ENCODE data around the gene C15orf61.

Gene C15orf61

DNA sequence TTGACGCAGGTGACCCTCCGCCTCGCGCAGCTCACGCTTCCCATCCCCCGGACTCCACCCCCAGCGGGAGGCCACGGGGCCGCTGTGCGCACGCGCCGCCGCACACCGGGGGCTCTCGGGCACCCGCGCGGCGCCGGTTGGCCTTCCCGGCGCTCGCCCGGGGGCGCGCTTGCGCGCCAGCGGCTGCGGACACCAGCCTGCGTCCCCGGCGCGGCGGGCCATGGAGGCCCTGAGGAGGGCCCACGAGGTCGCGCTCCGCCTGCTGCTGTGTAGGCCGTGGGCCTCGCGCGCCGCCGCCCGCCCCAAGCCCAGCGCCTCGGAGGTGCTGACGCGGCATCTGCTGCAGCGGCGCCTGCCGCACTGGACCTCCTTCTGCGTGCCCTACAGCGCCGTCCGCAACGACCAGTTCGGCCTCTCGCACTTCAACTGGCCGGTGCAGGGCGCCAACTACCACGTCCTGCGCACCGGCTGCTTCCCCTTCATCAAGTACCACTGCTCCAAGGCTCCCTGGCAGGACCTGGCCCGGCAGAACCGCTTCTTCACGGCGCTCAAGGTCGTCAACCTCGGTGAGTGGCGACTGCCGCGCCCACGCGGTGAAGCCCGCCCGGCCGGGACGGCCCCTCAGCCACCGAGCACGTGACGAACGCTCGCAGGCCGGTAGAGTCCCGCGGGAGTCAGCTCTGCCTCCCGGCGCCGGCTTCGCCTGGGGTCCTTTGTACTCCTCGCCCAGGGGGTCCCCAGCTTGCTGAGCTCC lies at the start of gene C15orf61:
Gene C15orf61 (plus strand): TSS at position 103 of the 754 bp plus-strand sequence. CDS start 118 bp downstream, at position 221.
- peak; percentile 52 for DNase-seq

DNA sequence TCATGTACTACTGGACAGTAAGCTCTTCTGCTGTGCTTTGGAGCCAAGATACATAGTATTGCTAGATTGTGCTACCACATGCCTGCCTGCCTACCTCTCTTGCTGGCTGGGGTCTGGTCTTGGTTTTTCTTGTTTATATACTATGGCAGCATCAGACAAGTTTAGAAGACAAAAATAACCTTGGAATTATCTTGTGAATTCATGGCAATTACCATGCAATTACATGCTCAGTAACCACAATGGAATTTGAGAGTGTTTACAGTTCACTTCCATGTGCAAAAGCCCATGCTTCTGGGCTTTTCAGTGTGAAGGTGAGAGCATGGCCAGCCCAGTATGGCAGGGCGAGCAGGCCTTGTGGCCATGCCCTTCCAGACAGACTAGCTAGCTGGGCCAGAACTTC lies 48.0 kb upstream of the C15orf61 start:
- DNase-seq: no peak

DNA sequence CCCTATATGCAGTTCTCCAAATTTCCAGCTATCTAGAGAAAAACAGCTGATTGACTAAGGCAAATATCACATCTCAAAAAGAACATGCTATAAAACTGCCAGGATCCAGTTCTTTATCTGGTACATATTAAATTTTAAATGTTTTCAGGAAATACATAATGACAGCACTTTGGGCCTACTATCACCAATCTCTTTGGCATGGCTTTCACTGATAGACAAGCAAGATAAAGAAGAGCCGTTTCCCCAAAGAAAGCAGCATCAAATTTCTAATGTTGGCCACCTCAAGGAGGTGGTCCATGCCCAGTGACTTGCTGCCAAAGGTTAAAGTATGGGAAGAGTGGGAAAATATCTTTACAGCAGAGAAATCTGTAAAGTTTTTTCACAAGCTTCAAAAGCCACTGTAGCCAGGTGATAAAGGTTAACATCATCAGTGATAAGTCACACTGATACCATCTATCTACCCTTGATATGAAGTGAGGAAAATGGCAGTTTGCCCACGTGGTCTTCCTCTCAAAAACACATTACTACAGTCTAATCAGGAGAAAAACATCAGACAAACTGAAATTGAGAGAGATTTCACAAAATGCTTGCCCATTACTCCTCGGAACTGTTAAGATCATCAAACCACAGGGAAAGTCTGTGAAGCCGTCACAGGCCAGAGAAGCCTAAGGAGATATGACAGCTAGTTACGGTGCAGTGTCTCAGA lies 46.4 kb upstream of the C15orf61 start:
- no peak for DNase-seq

DNA sequence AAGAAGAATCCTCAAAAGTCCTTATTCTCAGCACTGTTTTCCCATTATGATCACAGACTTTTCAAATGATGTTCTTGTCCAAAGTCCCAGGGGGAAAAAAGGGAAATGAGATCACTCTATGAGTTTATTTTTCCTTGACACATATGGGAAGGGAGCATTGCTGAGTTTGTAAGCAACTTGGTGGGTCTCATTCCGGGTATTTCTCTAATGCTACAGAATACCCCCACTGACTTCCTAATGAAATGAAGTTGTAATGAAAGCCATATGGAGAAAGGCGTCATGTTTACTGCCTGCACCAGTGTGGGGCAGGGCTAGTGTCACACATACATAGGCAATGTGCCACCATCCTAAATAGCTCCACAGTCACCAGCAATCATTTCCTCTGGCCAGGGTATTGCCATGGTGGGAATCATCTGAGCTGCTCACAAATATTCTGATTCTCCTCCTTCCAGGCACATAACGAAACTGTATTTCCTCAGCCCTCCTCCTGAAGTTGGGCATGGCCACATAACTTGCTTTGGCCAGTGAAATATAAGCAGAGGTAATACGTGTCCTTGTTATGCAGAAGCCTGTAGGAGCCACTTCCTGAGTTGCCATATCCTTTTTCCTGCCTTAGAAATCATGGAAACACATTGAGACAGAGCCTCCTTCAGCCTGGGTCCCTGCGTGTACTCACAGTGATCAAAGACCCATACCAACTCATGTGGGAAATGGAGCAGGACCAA lies 41.0 kb upstream of the C15orf61 start:
- DNase-seq: no peak

DNA sequence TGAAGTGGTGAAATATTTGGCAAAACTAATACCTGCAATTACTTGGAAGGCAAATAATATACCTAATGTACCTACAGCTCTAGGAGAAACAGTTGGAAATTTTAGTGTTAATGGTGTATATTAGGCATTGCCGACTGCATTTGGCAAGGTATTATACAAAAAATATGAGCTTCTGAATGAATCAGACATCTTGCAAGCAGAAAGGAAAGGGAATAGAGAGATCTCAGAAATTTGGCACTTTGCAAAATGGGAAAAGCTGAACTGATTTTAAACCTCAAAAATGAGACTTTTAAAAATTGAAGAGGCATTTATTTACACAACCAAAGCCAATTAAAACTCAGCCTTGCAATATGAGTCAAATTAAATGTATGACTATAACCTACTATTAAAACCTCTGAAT lies 40.2 kb upstream of the C15orf61 start:
- no peak for DNase-seq

DNA sequence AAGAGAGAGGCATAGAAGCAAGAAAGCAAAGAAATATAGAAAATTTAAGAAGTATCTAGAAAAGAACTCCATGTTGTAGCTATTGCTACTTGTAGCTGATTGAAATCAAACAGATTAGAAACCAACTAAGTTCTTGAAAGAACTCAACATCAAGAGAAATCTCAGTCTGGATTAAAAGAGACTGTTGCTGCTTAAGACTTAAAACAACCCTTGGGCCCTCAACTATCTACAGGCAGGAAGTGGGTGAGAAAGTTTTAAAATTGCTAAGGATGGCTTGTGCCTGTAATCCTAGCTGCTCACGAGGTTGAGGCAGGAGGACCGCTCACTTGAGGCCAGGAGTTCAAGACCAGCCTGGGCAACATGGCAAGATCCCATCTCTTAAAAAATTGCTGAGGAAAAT lies 39.3 kb upstream of the C15orf61 start:
- DNase-seq: no peak

DNA sequence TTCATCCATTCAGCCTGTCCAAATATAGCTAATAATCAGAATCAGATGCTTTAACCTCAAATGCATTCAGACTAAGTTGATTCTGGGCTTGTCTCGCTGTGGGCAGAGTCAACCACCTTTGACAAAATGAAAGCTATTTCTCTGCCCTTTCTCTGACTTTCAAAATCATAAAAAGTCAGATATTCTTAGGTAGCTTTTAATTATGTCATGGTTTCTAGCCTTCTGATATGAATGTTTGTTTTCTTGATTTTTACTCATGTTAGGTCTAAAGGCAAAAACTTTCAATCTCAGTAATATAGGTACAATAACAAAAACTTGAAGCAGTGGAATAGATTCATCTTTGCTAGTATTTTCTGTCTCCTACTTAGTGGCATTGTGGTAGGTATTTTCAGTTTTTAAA lies 25.3 kb upstream of the C15orf61 start:
- DNase-seq: no peak

DNA sequence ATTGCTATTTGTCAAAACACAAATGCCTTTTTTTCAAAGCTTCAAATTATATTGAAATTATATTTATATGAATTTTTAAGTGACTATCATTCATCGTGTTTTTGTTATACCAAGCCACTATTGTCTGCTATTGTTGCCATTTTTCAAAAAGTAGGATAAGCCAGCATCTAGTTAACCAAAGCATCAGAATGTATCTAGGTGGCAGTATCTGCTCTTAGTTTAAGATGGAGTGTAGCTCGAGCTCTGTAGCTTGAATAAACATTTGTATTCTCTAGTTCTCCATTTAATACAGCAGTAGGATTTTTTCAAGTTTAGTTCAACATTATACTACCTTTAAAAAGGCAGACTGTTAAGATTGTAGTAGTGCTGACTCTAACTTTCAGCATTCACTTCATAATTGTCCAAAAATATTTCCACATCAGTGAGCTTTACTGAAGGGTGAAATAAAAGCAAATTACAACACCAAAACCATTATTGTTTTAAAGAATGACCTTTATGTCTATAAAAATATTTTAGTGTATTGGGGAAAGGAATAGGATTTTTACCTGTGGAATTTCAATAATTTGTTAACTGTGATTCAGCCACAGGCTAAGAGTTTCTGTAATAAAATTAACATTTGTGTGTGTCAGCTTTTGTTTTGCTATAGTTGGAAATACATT lies 19.6 kb upstream of the C15orf61 start:
- DNase-seq: no peak

DNA sequence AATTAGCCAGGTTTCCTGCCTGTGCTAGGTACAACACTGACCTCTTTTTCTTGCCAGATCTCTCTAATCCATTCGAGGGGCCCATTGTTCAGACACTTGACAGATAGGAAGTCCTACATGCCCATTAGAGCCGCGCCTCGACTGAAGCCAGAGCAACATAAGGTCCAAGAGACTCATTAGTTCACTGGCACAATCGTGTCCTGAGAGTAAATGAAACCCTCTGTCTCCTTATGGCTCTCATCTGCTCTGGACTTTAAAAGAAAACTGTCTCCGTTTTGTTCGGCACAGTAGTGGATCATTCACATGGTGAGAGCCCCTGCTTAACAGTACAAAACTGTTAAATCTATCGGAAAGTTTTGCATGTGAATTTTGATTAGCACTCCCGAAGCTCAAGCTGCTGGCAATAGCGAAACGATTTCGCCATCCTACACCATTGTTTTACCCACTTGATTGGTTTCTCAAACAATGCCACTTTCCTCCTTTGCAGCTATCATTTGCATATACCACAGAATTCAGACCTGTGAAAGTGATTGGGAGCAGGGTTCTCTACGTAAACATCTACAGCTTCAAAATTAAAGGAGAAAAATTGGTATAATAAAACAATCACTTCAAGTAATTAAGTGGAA lies 19.0 kb upstream of the C15orf61 start:
- DNase-seq: no peak

DNA sequence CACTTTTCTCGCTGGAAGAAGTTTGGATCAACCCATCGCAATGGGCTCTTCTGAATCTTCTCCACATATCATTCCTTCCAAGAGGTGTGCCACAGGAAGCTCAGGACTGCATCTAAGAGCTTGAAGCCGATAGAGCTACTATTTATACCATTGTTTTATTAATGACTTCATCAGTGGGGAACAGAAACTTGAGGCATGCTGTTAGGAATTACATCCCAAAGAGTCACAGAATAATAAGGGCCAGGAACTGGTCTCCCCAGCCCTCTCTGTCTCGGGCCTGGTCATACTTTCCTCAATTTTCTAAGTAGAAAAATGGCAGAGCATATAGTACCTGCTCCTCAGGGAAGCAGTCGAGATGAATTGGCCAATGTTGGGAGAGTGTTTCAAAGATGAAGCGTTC lies 16.9 kb upstream of the C15orf61 start:
- DNase-seq: no peak

DNA sequence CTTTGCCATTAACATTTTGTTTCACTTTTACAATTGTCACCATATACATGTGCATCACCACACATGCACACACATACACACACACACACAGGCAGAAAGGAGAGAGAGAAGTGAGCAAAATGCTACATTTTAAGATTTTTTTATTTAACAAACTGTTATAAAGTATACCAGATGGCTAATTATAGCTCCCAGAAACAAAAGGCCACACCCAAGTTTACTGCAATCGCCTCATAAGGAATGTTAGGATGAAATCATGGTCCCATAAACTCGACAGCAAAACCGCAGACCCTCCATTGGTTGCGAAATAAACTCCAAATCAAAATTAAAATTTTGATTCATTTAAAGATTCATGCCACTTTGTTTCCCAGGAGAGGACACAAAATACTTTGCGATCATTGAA lies 16.1 kb upstream of the C15orf61 start:
- no peak for DNase-seq

DNA sequence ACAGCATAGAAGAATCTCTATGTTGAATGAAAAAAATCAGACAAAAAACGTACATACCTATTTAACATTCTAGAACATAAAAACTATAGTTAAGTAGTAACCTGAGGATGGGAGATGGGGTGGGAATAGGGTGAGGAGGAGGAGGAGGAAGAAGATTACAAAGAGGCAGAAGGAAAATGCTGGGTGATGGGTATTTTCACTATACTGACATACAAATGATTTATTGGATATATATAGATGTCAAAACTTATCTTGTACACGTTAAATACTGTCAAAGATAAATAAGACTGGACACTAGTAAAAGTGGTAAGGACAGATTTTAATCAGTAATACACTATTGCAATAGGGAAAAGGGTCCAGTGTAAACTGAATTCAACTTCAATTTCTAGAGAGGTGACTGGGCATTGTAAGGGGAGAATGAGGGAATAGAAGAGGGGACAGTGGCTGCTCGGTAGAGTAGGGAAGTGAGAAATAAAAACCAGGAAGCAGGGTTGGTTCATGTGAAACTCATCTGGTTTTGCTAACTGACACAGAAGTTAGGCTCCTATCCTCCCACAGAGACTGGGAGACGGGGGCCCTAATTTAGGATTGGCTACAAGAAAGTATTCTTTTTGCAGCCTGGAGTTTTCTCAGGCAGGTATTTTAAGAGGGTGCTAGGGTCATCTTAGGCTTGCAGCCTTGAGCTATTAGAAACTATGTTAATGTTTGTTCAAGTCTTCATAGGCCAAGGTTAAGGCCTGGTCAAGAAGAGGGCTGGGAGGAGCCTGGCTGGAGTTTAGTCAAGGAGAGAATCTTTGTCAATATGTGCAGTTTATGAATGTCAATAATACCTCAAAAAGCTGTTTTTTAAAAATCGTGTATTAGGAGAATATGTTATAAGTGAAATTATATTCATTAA lies 15.0 kb upstream of the C15orf61 start:
- DNase-seq: no peak

DNA sequence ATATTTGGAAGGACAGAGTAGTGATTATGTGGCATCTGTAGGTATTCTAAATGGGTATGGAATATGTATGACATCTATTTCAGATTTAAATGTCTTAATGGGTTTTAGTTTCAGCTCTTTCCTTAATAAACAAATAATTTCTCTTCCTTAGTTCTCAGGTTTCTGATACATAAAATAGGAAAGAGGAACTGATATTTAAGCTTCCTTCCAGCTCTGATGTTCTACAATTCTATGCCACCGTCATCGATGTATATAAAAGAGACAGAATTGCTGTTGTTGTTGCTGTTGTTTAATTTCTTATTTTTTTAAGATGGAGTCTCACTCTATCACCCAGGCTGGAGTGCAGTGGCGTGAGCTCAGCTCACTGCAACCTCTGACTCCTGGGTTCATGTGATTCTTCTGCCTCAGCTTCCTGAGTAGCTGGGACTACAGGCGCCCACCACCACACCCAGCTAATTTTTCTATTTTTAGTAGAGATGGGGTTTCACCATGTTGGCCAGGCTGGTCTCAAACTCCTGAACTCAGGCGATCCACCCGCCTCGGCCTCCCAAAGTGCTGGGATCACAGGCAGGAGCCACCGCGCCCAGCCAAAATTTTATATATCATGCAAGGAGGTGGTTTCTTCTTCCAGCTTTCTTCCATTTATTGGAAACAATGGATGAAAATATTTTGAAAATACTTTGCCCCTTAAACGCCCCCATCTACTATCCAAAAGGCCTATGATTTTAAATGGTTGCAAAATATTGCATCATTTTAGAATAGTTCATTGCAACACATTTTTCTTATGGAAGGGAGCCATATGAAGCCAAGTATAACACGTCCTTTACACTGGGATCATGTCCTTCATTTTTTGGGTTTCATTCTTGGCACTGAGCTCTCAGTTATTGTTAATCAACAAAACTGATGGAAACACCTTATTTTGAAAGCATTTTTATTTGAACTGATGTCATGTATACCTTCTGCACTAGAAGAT lies 13.9 kb upstream of the C15orf61 start:
- DNase-seq: no peak

DNA sequence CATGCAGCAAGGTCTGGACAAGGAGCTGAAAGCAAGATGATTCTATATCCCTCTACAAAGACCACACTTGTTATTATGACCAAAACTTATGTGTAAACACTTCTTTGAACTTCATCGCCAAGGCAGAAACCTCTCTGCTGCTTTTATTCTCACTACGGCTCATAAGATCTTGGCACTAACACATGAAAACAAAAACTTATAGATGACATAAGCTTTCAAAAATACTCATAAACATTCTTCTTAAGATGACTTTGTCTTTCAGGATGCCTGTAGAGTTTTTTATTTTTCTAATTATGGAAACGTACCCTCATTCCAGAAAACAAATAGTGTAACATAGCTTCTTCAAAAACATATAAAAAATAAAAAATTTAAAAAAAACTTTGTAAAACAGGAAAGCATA lies 12.5 kb upstream of the C15orf61 start:
- no peak for DNase-seq

DNA sequence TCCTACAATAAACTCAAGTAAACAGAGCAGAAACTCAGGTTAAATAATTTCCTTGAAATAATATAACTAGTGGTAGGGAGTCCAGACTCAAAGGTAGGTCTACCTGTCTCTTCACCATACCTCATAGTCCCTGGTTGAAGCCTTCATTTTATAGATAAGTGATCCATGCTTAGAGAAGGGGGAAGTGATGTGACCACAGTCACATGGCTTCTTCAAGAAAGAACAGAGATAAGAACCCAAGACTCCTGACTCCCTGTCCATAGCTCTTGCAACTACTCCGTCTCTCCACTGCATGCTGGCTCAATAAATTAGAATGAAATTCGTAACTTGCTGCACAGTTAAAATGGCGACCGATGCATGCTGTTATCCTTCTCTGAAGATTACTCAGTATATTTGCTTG lies 11.0 kb upstream of the C15orf61 start:
- no peak for DNase-seq

DNA sequence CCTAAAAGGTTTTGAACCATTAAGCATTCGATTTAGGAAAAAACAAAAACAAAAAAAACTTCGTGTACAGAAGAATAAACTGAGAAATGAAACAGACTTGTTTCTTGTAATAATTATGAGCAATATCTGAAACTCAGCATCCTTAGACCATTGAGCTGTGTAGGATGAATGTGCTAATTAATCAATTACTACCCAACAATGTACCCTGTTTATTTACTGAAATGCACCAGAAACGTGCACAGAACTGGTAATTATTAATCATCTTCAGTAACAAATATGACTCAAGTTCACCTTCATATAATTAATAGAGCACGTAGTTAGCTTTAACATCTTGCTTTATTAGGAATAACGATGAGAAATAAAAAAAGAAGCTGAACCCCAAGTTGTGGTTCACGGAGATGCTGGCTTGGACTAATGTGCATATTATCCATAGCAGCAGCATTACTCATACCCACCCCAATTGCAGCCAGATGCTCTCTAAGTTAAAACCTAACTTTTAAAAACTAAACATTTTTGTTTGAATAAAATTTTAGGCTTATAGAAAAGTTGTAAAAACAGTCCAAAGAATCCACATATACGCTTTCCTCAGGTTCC lies 10.2 kb upstream of the C15orf61 start:
- DNase-seq: no peak

DNA sequence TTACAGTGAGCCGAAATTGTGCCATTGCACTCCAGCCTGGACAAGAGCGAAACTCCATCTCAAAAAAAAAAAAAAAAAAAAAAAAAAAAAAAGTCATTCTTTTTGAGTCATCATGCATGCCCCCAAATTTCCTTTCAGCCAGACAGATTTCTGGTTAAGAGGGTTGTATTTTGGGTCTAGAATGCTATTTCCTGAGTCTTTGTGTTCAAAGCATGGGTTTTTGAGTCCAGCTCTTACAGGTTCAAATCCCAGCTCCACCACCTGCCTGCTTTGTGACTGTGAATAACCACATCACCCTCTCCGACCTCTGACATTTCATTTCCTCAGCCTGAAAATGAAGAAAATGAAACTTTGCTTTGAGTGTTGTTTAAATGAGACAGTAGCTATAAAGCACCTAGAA lies 9.3 kb upstream of the C15orf61 start:
- no peak for DNase-seq

DNA sequence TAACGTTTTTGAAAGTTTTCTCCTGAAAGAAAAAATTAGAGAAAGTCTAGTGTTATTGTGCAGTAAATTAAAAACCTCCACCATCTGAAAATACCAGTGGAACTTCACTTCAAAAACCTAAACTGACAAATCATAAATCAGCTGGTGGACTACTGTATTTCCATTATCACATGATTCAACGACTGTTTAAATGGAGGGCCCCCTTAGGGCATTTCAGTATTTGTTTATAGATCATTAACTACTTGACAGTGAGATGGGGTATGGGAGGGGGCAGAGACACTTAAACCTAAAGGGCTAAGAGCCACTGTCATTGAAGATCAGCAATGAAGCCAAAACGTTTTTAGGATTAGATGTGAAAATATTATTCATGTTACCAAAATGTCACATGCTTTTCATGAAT lies 8.8 kb upstream of the C15orf61 start:
- no peak for DNase-seq

DNA sequence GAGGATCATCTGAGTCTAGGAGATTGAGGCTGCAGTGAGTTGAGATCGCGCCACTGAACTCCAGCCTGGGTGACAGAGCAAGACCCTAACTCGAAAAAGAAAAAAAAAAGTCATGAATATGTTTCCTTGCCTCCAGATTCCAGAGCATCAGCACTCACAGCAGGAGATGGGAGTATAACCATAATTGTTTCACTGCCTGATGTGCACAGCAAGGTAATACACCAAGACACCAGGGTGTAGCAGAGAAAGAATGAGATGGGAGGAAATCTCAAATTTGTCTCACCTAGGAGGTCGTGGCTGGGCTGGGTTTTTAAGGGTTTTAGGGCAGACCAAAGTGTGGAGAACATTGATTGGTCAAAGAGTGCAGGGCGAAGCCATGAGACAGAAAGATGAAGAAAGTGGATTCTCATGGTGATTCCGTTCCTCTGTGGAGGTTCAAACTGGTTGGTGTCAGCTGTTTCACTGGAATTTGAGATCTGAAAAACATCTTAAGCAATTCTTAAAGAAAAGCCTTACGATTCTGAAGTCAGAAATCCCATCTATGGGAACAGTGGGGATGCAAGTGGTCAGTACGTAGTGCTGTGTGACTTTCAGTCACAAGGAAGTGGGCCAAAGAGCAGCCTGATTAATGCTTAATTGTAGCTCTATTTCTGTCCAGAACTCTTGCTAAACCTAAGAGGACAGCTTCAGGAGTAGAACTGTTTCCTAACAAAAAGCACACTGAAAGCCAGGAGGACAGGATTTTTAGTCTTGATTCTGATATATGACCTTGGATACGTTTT lies 7.8 kb upstream of the C15orf61 start:
- no peak for DNase-seq

All from NCI-H1048 (cell line).